ENCODE measurements around the gene LPP.

Gene LPP

DNA sequence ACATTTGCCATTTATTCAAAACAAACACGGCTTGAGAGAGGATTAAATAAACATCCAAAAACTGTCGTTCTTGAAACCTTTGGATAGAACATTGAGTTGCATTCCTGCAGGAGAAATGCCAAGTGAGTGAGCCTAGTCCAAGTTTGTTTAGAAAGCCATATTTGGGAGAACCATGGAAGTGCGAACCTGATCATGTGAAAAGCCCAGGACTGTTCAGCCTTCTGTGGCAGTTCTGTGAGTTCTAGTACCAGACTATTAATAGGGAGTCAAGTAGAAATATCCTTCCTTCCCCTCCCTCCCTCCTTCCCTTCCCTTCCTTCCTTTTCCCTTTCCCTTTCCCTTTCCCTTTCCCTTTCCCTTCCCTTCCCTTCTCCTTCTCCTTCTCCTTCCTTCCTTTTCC, 470.4 kb downstream of the LPP start:
- H3K79me2 ChIP-seq (ENCODE audit: low read length) = no peaks in the 10 kb centered on the region
- no peaks in the 10 kb centered on the region for H3K36me3 ChIP-seq (replicated peaks; ENCODE audit: insufficient read depth, low read length)
- H3K4me1 ChIP-seq (ENCODE audit: low read length) = no peaks in the 10 kb centered on the region
- H2AFZ ChIP-seq (ENCODE audit: low read length) = no peak overlapping the region
- no peak overlapping the region for H3K4me2 ChIP-seq (ENCODE audit: low read depth, low read length)
- no peaks in the 10 kb centered on the region for H3K9me3 ChIP-seq (replicated peaks; ENCODE audit: insufficient read depth, low read length)
- no peaks in the 10 kb centered on the region for H4K20me1 ChIP-seq (ENCODE audit: insufficient read depth, low read length)
- TF ChIP-seq EZH2phosphoT487 (IDR thresholded peaks at IDR 0.05; ENCODE audit: low read length) = no peak
- TF ChIP-seq, protein P1, sequence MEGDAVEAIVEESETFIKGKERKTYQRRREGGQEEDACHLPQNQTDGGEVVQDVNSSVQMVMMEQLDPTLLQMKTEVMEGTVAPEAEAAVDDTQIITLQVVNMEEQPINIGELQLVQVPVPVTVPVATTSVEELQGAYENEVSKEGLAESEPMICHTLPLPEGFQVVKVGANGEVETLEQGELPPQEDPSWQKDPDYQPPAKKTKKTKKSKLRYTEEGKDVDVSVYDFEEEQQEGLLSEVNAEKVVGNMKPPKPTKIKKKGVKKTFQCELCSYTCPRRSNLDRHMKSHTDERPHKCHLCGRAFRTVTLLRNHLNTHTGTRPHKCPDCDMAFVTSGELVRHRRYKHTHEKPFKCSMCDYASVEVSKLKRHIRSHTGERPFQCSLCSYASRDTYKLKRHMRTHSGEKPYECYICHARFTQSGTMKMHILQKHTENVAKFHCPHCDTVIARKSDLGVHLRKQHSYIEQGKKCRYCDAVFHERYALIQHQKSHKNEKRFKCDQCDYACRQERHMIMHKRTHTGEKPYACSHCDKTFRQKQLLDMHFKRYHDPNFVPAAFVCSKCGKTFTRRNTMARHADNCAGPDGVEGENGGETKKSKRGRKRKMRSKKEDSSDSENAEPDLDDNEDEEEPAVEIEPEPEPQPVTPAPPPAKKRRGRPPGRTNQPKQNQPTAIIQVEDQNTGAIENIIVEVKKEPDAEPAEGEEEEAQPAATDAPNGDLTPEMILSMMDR (IDR thresholded peaks at IDR 0.05; ENCODE audit: low read length) = no peak
- TF ChIP-seq EZH2 (optimal IDR thresholded peaks at IDR 0.05; ENCODE audit: low read depth, low read length) = no peak
- H3F3A ChIP-seq (ENCODE audit: insufficient read depth, low read length) = no peaks in the 10 kb centered on the region
- DNase-seq = no peak
- no peak overlapping the region for H3K4me3 ChIP-seq (ENCODE audit: low read length)
- no peaks in the 10 kb centered on the region for H3K27me3 ChIP-seq (replicated peaks; ENCODE audit: insufficient read depth, low read length)
- H3K27ac ChIP-seq (ENCODE audit: low read length) = no peak overlapping the region
- H3K9me2 ChIP-seq (replicated peaks; ENCODE audit: insufficient read depth, low read length) = no peaks in the 10 kb centered on the region
- no peak overlapping the region for H3K9ac ChIP-seq (ENCODE audit: low read length)

DNA sequence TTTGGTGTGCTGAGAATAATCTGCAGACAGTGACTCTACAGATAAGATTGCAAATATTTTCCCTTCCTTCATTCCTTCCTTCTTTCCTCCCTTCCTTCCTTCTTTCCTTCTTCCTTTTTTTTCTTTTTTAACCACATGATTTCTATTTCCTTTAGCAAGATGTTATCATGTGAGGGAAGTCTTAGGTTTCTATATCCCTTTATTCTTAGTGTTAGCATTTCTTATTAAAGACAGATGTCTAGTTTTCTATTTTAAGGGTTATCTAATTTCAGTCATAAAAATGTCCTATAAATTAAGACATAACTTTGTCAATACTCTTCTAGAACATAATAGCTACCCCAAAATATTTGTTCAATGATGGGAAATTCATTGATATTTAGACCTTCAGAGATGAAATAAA, 470.9 kb downstream of the LPP start:
- DNase-seq = no peak
- Histone ChIP-seq H4K20me1 (ENCODE audit: insufficient read depth, low read length) (no peaks in the 10 kb centered on the region), H3K9ac (ENCODE audit: low read length) (no peak overlapping the region), H3K27me3 (replicated peaks; ENCODE audit: insufficient read depth, low read length) (no peaks in the 10 kb centered on the region), H3K4me2 (ENCODE audit: low read depth, low read length) (no peak overlapping the region), H3K36me3 (replicated peaks; ENCODE audit: insufficient read depth, low read length) (no peaks in the 10 kb centered on the region), H3K9me2 (replicated peaks; ENCODE audit: insufficient read depth, low read length) (no peaks in the 10 kb centered on the region), H3K79me2 (ENCODE audit: low read length) (no peaks in the 10 kb centered on the region), H3K4me3 (ENCODE audit: low read length) (no peak overlapping the region), H2AFZ (ENCODE audit: low read length) (no peak overlapping the region), H3K27ac (ENCODE audit: low read length) (no peak overlapping the region), H3K4me1 (ENCODE audit: low read length) (no peaks in the 10 kb centered on the region), H3F3A (ENCODE audit: insufficient read depth, low read length) (no peaks in the 10 kb centered on the region), H3K9me3 (replicated peaks; ENCODE audit: insufficient read depth, low read length) (no peaks in the 10 kb centered on the region)
- no peak for TF ChIP-seq EZH2 (optimal IDR thresholded peaks at IDR 0.05; ENCODE audit: low read depth, low read length)
- TF ChIP-seq, protein P1 (IDR thresholded peaks at IDR 0.05; ENCODE audit: low read length) = no peak
- no peak for TF ChIP-seq EZH2phosphoT487 (IDR thresholded peaks at IDR 0.05; ENCODE audit: low read length)

DNA sequence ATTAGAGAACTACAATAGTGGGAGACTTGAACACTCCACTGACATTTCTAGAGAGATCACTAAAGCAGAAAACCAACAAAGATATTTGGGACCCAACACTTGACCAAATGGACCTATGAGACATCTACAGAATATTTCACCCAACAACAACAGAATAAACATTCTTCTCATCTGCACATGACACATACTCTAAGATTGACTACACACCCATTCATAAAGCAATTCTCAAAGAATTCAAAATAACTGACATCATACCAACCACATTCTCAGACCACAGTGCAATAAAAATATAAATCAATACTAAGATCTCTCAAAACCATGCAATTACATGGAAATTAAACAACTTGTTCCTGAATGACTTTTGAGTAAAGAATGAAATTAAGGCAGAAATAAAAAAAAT, 473.7 kb downstream of the LPP start:
- Histone ChIP-seq H3K36me3 (replicated peaks; ENCODE audit: insufficient read depth, low read length) (no peaks in the 10 kb centered on the region), H3K4me3 (ENCODE audit: low read length) (no peak overlapping the region), H3K9me3 (replicated peaks; ENCODE audit: insufficient read depth, low read length) (no peaks in the 10 kb centered on the region), H2AFZ (ENCODE audit: low read length) (no peak overlapping the region), H3K9ac (ENCODE audit: low read length) (no peak overlapping the region), H3K9me2 (replicated peaks; ENCODE audit: insufficient read depth, low read length) (no peaks in the 10 kb centered on the region), H3K79me2 (ENCODE audit: low read length) (no peaks in the 10 kb centered on the region), H3K27me3 (replicated peaks; ENCODE audit: insufficient read depth, low read length) (no peaks in the 10 kb centered on the region), H3K27ac (ENCODE audit: low read length) (no peak overlapping the region), H3K4me1 (ENCODE audit: low read length) (no peaks in the 10 kb centered on the region), H4K20me1 (ENCODE audit: insufficient read depth, low read length) (no peaks in the 10 kb centered on the region), H3K4me2 (ENCODE audit: low read depth, low read length) (no peak overlapping the region), H3F3A (ENCODE audit: insufficient read depth, low read length) (no peaks in the 10 kb centered on the region)
- TF ChIP-seq EZH2 (optimal IDR thresholded peaks at IDR 0.05; ENCODE audit: low read depth, low read length) (no peak), EZH2phosphoT487 (IDR thresholded peaks at IDR 0.05; ENCODE audit: low read length) (no peak)
- TF ChIP-seq, protein P1 (IDR thresholded peaks at IDR 0.05; ENCODE audit: low read length) = no peak
- no peak for DNase-seq

Data from MM.1S (cell line).